GM21423 (cell line): ENCODE results near the gene GIMAP5.
A peak's percentile ranks its signal among the peaks of the same experiment; 100 is the strongest.

Experiments used
- ATAC-seq: cut with Tn5 transposase; IDR thresholded peaks from one replicate; pipeline ENCODE4 v1.9.1; 2021; ENCODE audit warnings: mild to moderate bottlenecking, moderate library complexity; ENCODE audit not compliant: unreplicated experiment

GIMAP5 gene

GRCh38 chr7:150734254-150734653 is 3.0 kb upstream of the GIMAP5 start:
- no peak for ATAC-seq

DNA sequence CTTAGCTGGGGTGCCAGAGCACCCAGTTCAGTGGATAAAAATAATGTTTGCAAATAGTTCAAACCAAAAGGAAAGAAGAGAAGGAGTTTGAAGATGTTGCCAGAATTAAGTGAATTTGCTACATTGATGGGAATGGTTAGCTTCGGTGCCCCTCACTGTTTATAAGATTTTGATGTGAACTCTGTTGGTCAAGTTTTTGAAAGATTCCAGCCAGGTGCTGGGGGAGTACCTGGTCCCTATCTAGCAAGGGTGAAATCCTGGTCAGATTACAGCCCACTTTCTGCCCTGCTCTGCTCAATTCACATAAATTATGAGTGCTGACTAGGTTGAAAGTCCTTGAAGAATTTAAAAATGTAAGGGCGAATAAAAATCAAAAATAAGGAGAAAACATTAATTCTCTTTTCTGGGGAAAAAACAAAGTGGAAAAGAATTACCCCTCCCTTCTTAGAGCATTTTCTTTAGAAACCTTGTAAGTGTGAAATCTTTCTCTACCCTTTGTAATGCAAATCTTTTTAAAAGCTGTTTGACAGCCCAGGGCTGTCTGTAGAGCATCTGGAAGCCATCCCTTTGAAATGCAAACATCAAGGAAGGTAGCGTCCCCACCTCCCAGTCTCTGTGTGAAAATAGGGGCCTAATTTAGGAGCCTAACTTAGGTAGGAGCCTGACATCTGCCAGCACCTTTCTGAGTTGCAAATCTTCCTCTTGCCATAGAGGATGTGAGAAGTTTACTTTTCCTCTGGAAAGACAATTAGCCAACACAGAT is 1.4 kb upstream of the GIMAP5 start:
- no peak for ATAC-seq

DNA sequence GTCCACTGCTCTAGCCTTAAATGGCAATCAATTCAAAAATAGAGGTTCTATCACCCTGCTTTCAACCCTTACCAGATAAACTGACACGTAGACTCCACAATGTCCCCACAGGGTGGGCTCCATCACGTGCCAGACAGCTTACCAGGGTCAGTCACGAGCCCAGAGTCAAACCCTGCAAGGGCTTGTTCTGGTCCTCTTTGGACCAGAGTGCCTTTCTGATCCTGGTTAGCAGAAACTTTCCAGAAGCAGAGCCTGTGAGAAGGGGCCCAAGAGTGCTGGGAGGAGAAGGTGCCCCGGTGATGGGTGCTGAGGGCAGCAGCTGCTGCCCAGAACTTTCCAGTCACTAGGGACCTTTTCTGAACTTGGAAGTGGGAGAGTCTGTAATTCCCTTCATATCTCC is 354 bp upstream of the GIMAP5 start:
- peak; percentile 12 for ATAC-seq

DNA sequence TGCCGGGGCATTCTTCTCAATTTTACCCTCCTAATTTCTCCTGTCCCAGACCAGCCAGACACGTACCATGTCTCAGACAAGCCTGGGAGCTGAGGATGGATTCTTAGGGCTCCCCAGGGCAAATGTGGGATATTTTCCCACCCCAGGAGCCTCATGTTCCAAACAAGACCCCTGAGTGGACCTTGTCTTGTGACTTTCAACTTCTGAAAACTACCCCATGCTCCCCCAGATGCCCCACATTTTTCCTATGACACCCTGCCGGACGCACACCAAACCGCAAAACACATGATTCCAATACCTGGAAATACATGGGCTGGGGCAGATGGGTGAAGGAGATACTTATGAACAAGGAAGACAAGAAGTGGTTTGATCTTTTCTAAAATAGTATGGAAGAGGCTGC is 874 bp downstream of the GIMAP5 start:
- ATAC-seq = no peak

DNA sequence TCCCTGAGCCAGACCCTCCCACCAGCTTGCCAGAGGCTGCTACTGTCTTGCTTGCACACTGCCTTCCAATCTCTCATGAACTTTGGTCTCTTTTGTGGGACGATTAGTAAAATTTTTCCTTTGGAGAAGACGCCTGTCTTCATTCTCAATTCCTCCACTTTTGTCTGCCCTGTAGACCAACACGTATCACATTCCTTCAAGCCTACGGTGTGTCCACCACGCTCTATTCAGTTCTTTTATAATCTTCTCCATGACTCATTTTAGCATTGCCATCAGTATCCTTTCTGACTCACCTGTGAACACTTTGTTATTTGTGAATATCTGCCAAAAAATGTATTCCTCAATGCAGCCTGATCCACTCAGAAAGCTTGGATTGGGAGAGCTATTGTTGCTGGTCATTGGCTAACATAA is 1.4 kb downstream of the GIMAP5 start:
- no peak for ATAC-seq

DNA sequence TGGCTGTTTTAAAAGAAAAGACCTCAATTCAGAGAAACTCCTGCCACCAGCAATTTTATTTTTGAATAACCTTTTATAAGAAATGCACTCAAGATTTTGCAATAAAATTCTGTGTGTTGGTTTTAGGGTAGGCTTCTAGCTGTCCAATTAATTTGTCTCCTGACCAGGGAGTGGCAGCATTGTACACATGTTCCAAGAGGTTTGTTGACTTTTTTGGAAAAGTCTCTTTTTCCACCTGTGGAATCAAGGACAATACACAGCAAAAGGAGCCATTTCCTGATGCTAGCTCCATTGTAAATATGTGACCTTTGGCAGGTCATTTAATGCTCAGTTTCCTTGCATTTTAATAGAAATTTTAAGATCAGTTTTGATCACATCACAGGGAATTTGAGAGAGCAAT is 1.8 kb downstream of the GIMAP5 start:
- ATAC-seq = no peak

DNA sequence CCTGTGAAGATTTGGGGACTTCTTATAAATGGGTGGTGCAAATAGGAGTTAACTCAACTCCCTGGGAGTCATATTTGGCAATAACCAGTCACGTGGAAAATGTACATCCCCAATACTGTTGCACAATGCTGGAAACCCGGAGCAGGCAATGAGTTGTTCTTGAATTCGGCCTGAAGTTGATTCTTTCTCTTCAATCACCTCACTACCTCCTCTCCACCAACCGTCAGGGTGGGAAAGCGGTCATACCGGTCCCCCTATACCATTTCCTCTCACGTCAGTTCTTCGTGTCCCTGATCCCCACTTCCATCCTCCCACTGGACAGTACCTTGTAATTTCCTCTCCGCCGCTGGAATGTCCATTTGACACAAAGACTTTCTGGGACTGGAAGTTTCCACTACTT is 2.8 kb downstream of the GIMAP5 start:
- no peak for ATAC-seq

DNA sequence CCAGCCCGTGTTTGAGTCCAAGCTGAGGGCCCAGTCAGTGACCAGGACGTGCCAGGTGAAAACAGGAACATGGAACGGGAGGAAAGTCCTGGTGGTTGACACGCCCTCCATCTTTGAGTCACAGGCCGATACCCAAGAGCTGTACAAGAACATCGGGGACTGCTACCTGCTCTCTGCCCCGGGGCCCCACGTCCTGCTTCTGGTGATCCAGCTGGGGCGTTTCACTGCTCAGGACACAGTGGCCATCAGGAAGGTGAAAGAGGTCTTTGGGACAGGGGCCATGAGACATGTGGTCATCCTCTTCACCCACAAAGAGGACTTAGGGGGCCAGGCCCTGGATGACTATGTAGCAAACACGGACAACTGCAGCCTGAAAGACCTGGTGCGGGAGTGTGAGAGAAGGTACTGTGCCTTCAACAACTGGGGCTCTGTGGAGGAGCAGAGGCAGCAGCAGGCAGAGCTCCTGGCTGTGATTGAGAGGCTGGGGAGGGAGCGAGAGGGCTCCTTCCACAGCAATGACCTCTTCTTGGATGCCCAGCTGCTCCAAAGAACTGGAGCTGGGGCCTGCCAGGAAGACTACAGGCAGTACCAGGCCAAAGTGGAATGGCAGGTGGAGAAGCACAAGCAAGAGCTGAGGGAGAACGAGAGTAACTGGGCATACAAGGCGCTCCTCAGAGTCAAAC is 5.2 kb downstream of the GIMAP5 start:
- ATAC-seq = no peak

DNA sequence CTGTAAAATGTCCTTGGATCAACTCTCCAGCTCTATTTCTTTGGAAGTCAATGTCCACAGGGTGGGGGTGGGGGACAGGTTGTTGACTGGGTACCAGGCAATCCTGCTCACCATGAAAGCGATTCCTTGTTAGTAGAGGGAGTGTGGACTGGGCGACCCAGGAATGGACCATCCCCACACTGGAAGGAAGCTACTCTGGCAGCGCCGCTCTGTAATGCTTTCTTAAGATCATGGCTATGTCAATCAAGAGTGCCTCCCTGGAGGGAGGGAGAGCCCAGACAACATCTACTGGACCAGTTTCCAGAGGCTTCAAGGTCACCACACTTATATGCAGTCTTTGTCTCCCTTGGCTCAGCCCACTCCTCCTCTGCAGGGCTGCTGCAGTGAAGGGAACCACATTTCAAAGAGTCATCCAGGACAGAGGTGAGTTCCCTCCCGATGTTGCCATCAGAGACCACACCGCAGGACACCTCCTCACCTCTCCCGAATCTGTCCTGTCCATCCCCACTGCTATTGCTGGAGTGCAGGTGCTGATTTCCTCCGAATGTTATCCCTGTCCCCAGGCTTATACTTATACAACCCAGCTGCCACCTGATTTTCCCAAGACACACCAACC is 6.9 kb downstream of the GIMAP5 start:
- no peak for ATAC-seq

GRCh38 chr7:150745086-150745485 is 7.9 kb downstream of the GIMAP5 start:
- ATAC-seq = no peak

DNA sequence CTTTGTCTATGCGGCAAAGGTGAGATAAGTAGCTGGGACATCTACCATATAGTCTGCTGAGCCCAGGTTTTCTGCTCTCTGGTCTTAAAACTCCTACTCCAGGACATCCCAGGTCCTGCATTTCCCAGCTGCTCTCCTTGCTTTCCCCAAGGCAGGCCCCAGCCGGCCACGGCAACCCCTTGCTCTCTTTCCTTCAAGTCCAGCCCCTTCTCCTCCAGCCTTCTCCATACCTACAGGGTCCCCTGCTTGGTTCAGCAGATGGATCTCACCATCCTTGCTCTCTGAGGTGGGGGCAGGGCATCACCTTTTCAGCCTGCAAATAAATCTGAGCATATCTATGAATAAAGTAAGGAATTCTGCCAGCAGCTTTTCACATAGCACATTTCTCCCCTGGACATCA is 8.7 kb downstream of the GIMAP5 start:
- no peak for ATAC-seq

DNA sequence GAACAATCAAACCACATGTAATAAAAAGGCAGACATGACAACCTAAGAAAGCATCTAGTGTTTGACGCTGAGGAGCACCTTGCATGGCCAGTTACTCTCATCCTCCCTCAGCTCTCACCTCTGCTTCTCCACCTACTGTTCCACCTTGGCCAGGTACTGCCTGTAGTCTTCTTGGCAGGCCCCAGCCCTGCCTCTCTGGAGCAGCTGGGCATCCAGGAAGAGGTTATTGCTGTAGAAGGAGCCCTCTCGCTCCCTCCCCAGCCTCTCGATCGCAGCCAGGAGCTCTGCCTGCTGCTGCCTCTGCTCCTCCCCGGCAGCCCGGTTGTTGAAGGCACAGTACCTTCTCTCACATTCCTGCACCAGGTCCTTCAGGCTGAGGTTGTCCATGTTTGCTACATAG is 9.7 kb downstream of the GIMAP5 start:
- no peak for ATAC-seq

DNA sequence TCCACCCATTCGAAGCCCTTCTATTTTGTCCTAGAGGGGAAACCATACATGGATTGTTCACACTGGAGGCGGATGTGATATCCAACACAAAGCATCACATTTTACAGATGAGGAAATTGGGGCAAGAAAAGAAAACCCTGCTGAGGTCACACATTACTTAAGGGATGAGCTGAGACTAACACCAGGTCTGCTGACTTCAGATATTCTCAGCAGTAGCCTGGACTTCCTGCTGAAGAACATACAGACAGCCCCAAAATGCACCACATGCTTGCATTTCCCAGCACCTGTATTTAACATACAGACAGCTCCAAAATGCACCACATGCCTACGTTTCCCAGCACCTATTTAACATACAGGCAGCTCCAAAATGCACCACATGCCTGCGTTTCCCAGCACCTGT is 11.2 kb downstream of the GIMAP5 start:
- ATAC-seq = no peak

DNA sequence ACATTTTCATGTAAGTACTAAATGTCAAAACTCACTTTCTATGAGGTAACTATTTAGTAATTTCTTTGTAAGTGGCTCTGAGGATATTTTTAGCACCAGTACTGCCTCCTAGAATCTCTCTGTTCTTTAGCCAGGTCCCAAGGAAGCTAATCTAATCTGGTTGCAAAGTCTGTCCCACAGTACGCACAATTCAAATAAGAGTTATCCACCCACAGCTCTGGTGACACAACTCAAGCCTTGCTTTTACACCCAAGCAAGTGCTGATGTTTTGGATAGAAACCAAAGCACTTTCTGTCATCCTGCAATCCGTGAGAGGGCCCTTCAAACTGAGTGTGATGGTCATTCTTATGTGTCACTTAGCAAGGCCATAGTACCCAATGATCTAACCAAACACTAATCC is 14.5 kb downstream of the GIMAP5 start:
- ATAC-seq = no peak

DNA sequence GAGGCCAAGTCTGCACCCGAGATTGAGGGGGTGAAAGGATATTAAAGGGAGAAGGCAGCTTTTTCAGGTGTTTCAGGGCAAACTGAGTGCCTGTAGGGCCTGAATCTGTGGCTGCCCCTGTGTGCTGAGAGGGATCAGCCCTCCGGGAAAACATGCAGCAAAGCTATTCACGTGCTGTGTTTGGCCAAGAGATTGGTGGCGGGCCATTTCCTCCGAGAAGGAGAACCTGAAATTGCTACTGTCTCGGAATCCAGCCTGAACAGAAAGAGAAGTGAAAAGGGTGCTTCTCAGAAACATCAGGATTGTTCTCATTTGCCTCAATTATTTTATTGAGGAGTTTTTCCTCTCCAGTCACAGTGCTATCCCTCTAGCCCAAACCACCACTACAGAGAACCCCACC is 16.0 kb downstream of the GIMAP5 start:
- no peak for ATAC-seq

DNA sequence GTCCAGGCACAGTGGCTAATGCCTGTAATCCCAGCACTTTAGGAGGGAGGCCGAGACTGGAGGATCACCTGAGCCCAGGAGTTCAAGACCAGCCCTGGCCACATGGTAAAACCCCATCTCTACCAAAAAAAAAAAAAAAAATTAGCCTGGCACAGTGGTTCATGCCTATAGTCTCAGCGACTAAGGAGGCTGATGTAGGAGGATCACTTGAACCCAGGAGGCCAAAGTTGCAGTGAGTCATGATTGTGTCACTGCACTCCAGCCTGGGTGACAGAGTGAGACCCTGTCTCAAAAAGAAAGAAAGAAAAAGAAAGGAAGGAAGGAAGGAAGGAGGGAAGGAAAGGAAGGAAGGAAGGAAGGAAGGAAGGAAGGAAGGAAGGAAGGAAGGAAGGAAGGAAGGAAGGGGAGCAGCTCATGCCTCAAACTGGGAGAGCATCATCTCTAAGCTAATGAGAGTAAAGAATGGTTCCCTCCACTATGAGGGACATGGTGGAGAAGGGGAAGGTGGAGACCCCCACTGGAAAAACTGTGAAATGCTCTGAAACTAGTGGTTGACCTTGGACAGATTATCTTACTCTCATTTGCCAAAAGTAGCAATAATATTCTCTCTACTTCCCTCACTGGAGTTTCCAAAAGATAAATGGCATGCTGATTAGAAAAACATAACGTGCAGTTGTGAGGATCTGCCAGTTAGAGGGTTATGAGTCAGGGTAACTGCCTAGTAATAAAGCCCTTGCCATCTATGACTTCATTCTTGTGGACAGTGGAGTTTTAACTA is 16.8 kb downstream of the GIMAP5 start:
- ATAC-seq = no peak

DNA sequence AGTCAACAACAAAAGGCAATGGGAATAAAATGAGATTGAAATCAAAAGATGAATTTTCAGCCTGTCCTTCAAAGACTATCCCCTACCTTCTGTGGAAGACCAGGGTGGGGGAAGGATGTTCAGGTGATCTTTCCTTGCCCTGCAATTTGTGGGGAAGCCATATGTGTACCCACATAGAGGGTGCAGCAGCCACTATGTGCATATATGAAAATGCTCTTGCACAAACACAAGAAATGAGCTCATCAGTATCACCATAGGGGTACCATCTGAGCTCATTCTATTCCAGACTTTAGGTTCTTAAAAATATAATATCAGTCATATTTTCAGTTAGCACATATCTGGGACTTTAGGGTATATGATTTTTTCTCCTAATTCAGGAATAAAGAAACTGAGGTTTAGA is 17.7 kb downstream of the GIMAP5 start:
- no peak for ATAC-seq

DNA sequence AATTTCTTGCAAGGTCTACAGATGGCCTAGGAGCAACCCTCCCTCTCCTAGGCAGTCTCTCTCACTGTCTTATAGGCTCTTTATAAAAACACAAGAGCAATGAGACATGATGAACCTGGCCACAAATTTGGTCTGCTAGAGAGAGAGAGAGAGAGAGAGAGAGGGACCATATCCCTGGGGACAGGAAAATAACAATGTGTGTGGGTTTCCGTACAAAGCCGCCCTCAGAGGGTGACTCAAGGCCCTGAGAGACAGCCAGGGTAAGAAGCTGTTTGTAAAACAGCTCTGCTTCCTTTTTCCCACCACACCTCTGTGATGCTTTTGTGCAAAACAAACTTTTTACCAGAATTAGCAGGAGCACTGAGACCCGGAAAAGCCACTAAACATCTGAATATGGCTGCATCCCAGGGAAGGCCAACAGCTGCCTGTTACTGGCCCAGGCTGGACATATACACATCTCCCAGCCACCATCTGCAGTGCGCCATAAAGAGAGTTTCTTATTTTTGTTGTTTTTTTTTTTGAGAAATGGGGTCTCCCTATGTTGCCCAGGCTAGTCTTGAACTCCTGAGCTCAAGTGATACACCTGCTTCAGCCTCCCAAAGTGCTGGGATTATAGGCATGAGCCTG is 18.4 kb downstream of the GIMAP5 start:
- ATAC-seq = peak; percentile 75

DNA sequence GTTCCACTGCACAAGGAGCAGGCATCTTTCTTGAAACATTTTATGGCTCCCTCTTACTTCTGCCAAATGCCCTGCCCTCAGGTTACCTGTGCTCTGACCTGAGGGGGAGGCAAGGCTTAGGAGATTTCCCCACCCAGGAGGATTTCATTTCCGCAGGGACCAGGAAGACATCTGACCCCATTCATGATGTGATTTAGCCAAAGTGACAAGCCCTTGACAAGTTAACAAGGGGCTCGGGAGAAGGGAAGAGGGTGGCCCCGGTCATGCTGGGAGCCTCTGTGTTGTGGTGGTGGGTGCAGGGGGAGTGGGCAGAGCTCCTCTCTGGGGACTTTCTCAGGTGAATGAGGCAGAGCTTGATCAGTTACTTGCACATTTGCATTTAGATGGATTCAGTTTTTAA is 18.9 kb downstream of the GIMAP5 start:
- no peak for ATAC-seq

- ATAC-seq = no peak
Observed at GRCh38 chr7:150756858-150757257, 19.6 kb downstream of the GIMAP5 start.

DNA sequence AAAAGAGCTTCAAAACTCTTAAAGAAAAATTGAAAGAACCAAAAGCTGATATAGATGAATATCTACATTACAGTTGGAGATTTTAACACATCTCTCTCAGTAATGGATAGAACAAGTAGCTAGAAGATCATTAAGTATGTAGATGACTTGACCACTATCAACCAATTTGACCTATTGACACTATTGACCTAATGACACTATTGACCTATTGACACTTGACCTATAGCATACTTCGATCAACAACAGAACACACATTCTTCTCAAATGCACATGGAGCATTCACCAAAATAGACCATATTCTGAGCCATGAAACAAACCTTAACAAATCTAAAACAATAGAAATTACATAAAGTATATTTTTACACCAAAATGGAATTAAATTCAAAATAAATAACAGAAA is 22.3 kb downstream of the GIMAP5 start:
- ATAC-seq = no peak
